IMR-90 (cell line): ENCODE data around the gene CFAP61. TPM values are rescaled to one million over a fixed set of nuclear protein-coding genes. Genes with fewer than 3 reads are reported as not detected.

ENCODE experiments used
- ATAC-seq: fragments of 200-7000 bp; cut with Tn5 transposase; 2 replicates; pipeline ENCODE4 v1.9.1; 2020; ENCODE audit warnings: low read depth, mild to moderate bottlenecking, moderate library complexity
- BruUV-seq: library from RNA; stranded (reverse); fragments of 400-500 nt; replicated peaks from 2 replicates; lab custom pipeline; 2021; lab: Mats Ljungman, UMichigan
- CTCF ChIA-PET: fragments of 300-600 bp; formaldehyde crosslinking; extraction: SDS; loops from one replicate; lab custom pipeline; 2021; ENCODE audit warnings: antibody characterized with exemption; lab: Yijun Ruan, JAX
- POLR2A ChIA-PET: fragments of 300-600 bp; sonication (Branson Sonifier 250); formaldehyde crosslinking; loops from one replicate; lab custom pipeline; 2022; ENCODE audit warnings: antibody characterized with exemption; ENCODE audit not compliant: unreplicated experiment; lab: Charles Lee
- DNase-seq: peaks from one replicate; pipeline ENCODE4 v3.0.0; 2013
- H2AFZ ChIP-seq: replicated peaks from 2 replicates; pipeline ENCODE3; 2013; ENCODE audit warnings: low read length, mild to moderate bottlenecking; ENCODE audit not compliant: poor library complexity
- H2AK5ac ChIP-seq: 2 replicates; pipeline ENCODE4 v1.6.1; 2013; ENCODE audit warnings: low read depth, low read length, inconsistent platforms
- H2AK9ac ChIP-seq: replicated peaks from 2 replicates; pipeline ENCODE3; 2013; ENCODE audit warnings: mild to moderate bottlenecking, low read depth, low read length, moderate library complexity; ENCODE audit not compliant: poor library complexity
- H2BK120ac ChIP-seq: 2 replicates; pipeline ENCODE4 v1.6.1; 2013; ENCODE audit warnings: low read depth, low read length, inconsistent platforms
- H2BK15ac ChIP-seq: 3 replicates; pipeline ENCODE4 v1.6.1; 2013; ENCODE audit warnings: low read depth, low read length, inconsistent platforms
- H2BK20ac ChIP-seq: 2 replicates; pipeline ENCODE4 v1.6.1; 2013; ENCODE audit warnings: low read depth, mild to moderate bottlenecking, inconsistent platforms, low read length, moderate library complexity
- H2BK5ac ChIP-seq: 2 replicates; pipeline ENCODE4 v1.6.1; 2013; ENCODE audit warnings: mild to moderate bottlenecking, low read depth, low read length, inconsistent platforms; ENCODE audit not compliant: poor library complexity, severe bottlenecking
- H3K14ac ChIP-seq: replicated peaks from 2 replicates; pipeline ENCODE4 v1.6.1; 2013; ENCODE audit warnings: low read depth, low read length, inconsistent platforms
- H3K18ac ChIP-seq: 2 replicates; pipeline ENCODE4 v1.6.1; 2013; ENCODE audit warnings: low read depth, low read length, control low read depth
- H3K23ac ChIP-seq: 2 replicates; pipeline ENCODE4 v1.6.1; 2013; ENCODE audit warnings: low read depth, low read length, inconsistent platforms
- H3K27ac ChIP-seq: 2 replicates; pipeline ENCODE4 v1.5.1; 2013; ENCODE audit warnings: mild to moderate bottlenecking, control low read depth, low read length; ENCODE audit not compliant: insufficient read depth
- H3K27me3 ChIP-seq: 2 replicates; pipeline ENCODE4 v1.6.1; 2013; ENCODE audit warnings: low read length; ENCODE audit not compliant: control insufficient read depth, insufficient read depth
- H3K36me3 ChIP-seq: 2 replicates; pipeline ENCODE4 v1.6.1; 2013; ENCODE audit warnings: low read length, mixed read lengths; ENCODE audit not compliant: control insufficient read depth, insufficient read depth
- H3K4ac ChIP-seq: 2 replicates; pipeline ENCODE4 v1.6.1; 2013; ENCODE audit warnings: low read depth, low read length, inconsistent platforms
- H3K4me1 ChIP-seq: 2 replicates; pipeline ENCODE4 v1.6.1; 2013; ENCODE audit warnings: low read length, mixed read lengths; ENCODE audit not compliant: control insufficient read depth, insufficient read depth
- H3K4me2 ChIP-seq: 2 replicates; pipeline ENCODE4 v1.6.1; 2013; ENCODE audit warnings: low read depth, mild to moderate bottlenecking, control low read depth, low read length, moderate library complexity
- H3K4me3 ChIP-seq: 2 replicates; pipeline ENCODE4 v1.5.1; 2013; ENCODE audit warnings: low read depth, mild to moderate bottlenecking, control low read depth, low read length, moderate library complexity; ENCODE audit not compliant: insufficient read depth
- H3K56ac ChIP-seq: 2 replicates; pipeline ENCODE4 v1.6.1; 2013; ENCODE audit warnings: low read length, inconsistent platforms; ENCODE audit not compliant: insufficient read depth; ENCODE audit errors: extremely low read depth
- H3K79me1 ChIP-seq, 2 experiments: 2 replicates each; pipeline ENCODE4 v1.6.1; 2013; ENCODE audit warnings: low read length in 2 of 2, inconsistent platforms in 1 of 2, low read depth in 1 of 2
- H3K9ac ChIP-seq: 2 replicates; pipeline ENCODE4 v1.6.1; 2013; ENCODE audit warnings: low read depth, low read length, control low read depth
- H3K9me1 ChIP-seq: 2 replicates; pipeline ENCODE4 v1.6.1; 2013; ENCODE audit warnings: low read length, inconsistent platforms; ENCODE audit not compliant: insufficient read depth
- H3K9me3 ChIP-seq: 2 replicates; pipeline ENCODE4 v1.6.1; 2013; ENCODE audit warnings: low read length; ENCODE audit not compliant: control insufficient read depth, insufficient read depth
- H4K20me1 ChIP-seq: 2 replicates; pipeline ENCODE4 v1.6.1; 2013; ENCODE audit warnings: low read length, inconsistent platforms; ENCODE audit not compliant: insufficient read depth
- H4K5ac ChIP-seq: 2 replicates; pipeline ENCODE4 v1.6.1; 2013; ENCODE audit warnings: mild to moderate bottlenecking, low read depth, low read length, control low read depth
- H4K8ac ChIP-seq, 2 experiments: 2 replicates each; pipeline ENCODE4 v1.6.1; 2013; ENCODE audit warnings: low read depth in 2 of 2, low read length in 2 of 2, control low read depth in 1 of 2, inconsistent platforms in 1 of 2
- H4K91ac ChIP-seq: 2 replicates; pipeline ENCODE4 v1.6.1; 2013; ENCODE audit warnings: low read depth, low read length, inconsistent platforms; ENCODE audit not compliant: insufficient read depth
- BHLHE40 ChIP-seq: fragments of 150-350 bp; IDR thresholded peaks from 2 replicates; pipeline ENCODE4 v1.6.1; 2016; ENCODE audit warnings: mild to moderate bottlenecking, low read depth, low read length
- CEBPB ChIP-seq: IDR thresholded peaks from 2 replicates; pipeline ENCODE4 v1.6.1; 2012; ENCODE audit warnings: low read depth, low read length, improper control_type of control experiment
- FOS ChIP-seq: fragments of 150-350 bp; IDR thresholded peaks from 2 replicates; pipeline ENCODE4 v1.6.1; 2016; ENCODE audit warnings: low read depth, low read length
- MAZ ChIP-seq: IDR thresholded peaks from 2 replicates; pipeline ENCODE4 v1.6.1; 2012; ENCODE audit warnings: low read depth, mild to moderate bottlenecking, low read length, improper control_type of control experiment, moderate library complexity, borderline replicate concordance
- RAD21 ChIP-seq: IDR thresholded peaks from 2 replicates; pipeline ENCODE4 v1.6.1; 2012; ENCODE audit warnings: low read length, improper control_type of control experiment
- RCOR1 ChIP-seq: IDR thresholded peaks from 2 replicates; pipeline ENCODE4 v1.6.1; 2012; ENCODE audit warnings: mild to moderate bottlenecking, low read length, improper control_type of control experiment; ENCODE audit not compliant: insufficient replicate concordance
- SMC3 ChIP-seq: fragments of 150-350 bp; IDR thresholded peaks from 2 replicates; pipeline ENCODE4 v1.6.1; 2016; ENCODE audit warnings: low read depth, mild to moderate bottlenecking, antibody characterized with exemption, low read length, moderate library complexity
- WGBS, 2 experiments: methylation state at CpG; one replicate each; pipeline versions ENCODE4 v1.1.5 to v1.1.7; 2013; ENCODE audit warnings: missing lambda C conversion rate in 2 of 2; ENCODE audit not compliant: insufficient read length in 1 of 2; ENCODE audit errors: extremely low coverage in 2 of 2; 5-methylcytosine and 5-hydroxymethylcytosine counted together
- dilution Hi-C: fragments of 300-500 bp; cut with HindIII; formaldehyde crosslinking; loops from one replicate; pipeline ENCODE4 v1.14.3; 2018; ENCODE audit warnings: low sequenced_read_pairs; ENCODE audit not compliant: unreplicated experiment
- in situ Hi-C: fragments of 300-500 bp; cut with MboI; formaldehyde crosslinking; loops from 3 replicates; pipeline ENCODE4 v1.14.3; 2019; ENCODE audit warnings: low sequenced_read_pairs, inconsistent platforms, mixed read lengths
- intact Hi-C: fragments of 100-400 bp; cut with micrococcal nuclease; formaldehyde crosslinking; loops from 2 replicates; pipeline ENCODE4 v1.10.0; 2022
- polyA plus RNA-seq, 3 experiments: library from polyadenylated mRNA; depleted of rRNA; stranded (reverse); fragments of >200 nt; gene quantifications; 2 replicates each; pipeline ENCODE4 v1.2.3, GENCODE V29; 2012; ENCODE audit warnings: low replicate concordance in 1 of 3
- total RNA-seq: library from RNA; depleted of rRNA; stranded (reverse); fragments of >200 nt; gene quantifications from 2 replicates; pipeline ENCODE4 v1.2.3, GENCODE V29; 2012
- TF ChIP-seq, protein P1 (sequence below): fragments of 150-350 bp; IDR thresholded peaks from 2 replicates; pipeline ENCODE4 v1.6.1; 2017; ENCODE audit warnings: mild to moderate bottlenecking, antibody characterized with exemption, low read length, low read depth
- TF ChIP-seq, protein P2 (sequence below): fragments of 150-350 bp; IDR thresholded peaks from 2 replicates; pipeline ENCODE4 v1.6.1; 2016; ENCODE audit warnings: low read depth, mild to moderate bottlenecking, low read length, moderate library complexity, borderline replicate concordance

The CFAP61 gene
- total and polyA plus RNA-seq, 2 of the 4 experiments (the other 2 are of a cell fraction) = 0.07 TPM; not detected in 1

DNA sequence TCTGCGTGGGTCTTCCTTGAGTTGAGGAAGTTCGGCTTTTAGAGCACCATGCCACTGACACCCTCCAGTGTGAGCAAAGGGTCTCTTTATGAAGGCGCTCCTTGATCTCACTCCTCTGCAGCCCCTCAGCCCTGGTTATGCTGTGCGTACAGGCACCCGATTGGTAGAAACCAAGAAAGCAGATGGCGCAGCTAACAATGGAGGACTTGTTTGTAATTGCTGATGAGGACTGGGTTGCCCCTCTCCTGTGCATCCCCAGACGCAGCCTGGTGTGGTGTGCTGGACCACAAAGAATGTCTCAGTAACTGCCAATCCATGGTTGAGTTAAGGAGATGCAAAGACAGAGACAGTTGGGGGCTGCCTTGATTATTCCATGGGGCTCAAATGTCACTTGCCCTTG, 345.8 kb downstream of the CFAP61 start:
- no peak overlapping the region for H2AK9ac ChIP-seq
- H3K4me1 ChIP-seq = peaks cover 9% of the 10 kb centered on the region
- no peak overlapping the region for H4K91ac ChIP-seq
- H3K23ac ChIP-seq = no peak overlapping the region
- no peak overlapping the region for H4K5ac ChIP-seq
- peaks cover 3% of the 10 kb centered on the region; the same call in 1 of the 2 replicates for H3K9me1 ChIP-seq
- TF ChIP-seq SMC3 (no peak), FOS (no peak), MAZ (no peak), BHLHE40 (no peak), CEBPB (no peak), RCOR1 (no peak), RAD21 (no peak)
- TF ChIP-seq, protein P1, sequence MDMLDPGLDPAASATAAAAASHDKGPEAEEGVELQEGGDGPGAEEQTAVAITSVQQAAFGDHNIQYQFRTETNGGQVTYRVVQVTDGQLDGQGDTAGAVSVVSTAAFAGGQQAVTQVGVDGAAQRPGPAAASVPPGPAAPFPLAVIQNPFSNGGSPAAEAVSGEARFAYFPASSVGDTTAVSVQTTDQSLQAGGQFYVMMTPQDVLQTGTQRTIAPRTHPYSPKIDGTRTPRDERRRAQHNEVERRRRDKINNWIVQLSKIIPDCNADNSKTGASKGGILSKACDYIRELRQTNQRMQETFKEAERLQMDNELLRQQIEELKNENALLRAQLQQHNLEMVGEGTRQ = no peak
- TF ChIP-seq, protein P2, sequence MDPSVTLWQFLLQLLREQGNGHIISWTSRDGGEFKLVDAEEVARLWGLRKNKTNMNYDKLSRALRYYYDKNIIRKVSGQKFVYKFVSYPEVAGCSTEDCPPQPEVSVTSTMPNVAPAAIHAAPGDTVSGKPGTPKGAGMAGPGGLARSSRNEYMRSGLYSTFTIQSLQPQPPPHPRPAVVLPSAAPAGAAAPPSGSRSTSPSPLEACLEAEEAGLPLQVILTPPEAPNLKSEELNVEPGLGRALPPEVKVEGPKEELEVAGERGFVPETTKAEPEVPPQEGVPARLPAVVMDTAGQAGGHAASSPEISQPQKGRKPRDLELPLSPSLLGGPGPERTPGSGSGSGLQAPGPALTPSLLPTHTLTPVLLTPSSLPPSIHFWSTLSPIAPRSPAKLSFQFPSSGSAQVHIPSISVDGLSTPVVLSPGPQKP = no peak
- no peak overlapping the region for H2AK5ac ChIP-seq
- no peak overlapping the region for H3K4me2 ChIP-seq
- H3K4ac ChIP-seq = no peak overlapping the region
- ChIA-PET CTCF (no interaction called here), POLR2A (no interaction called here)
- no peaks in the 10 kb centered on the region for H3K9me3 ChIP-seq
- H2BK5ac ChIP-seq = no peak overlapping the region
- H3K18ac ChIP-seq = no peak overlapping the region
- H2BK15ac ChIP-seq = no peak overlapping the region
- H4K20me1 ChIP-seq = no peaks in the 10 kb centered on the region
- no peaks in the 10 kb centered on the region for H3K79me1 ChIP-seq
- no peak overlapping the region for H2BK20ac ChIP-seq
- H3K36me3 ChIP-seq = no peaks in the 10 kb centered on the region
- no peak overlapping the region for H2AFZ ChIP-seq
- no peak overlapping the region for H3K14ac ChIP-seq
- intact Hi-C loops = no loop called here
- no peak overlapping the region for H3K27ac ChIP-seq
- H3K56ac ChIP-seq = no peak overlapping the region
- no peaks in the 10 kb centered on the region; the same call in 1 of the 2 replicates for H3K27me3 ChIP-seq
- H3K9ac ChIP-seq = no peak overlapping the region
- dilution Hi-C loops = no loop called here
- H4K8ac ChIP-seq = no peak overlapping the region
- ATAC-seq (no peak), DNase-seq (no peak)
- H2BK120ac ChIP-seq = no peak overlapping the region
- no TSS peak for BruUV-seq
- WGBS, 2 experiments = 100% methylated on average over 2 of the region's 7 CpGs; no CpG with 5 or more reads in 1 of the 2 experiments
- no peak overlapping the region for H3K4me3 ChIP-seq
- in situ Hi-C loops = no loop called here
